OCI-LY3 (cell line): Measurements from ENCODE around the gene ZBTB7C.

Source experiments
- H2AFZ ChIP-seq: fragments of 200-600, 300-600 bp; shearing (Covaris generic); 2 replicates; pipeline ENCODE4 v1.6.0; 2014; ENCODE audit warnings: antibody characterized with exemption, low read depth, low read length
- H3K27ac ChIP-seq: fragments of 200-600, 300-600 bp; sonication (generic); 2 replicates; pipeline ENCODE4 v1.5.1; 2014; ENCODE audit warnings: mild to moderate bottlenecking, low read length, moderate library complexity, mixed read lengths
- H3K27me3 ChIP-seq: fragments of 200-600, 300-600 bp; sonication (generic); 2 replicates; pipeline ENCODE4 v1.6.1; 2014; ENCODE audit warnings: low read depth, low read length, mixed read lengths
- H3K36me3 ChIP-seq: fragments of 200-600, 300-600 bp; sonication (generic); replicated peaks from 2 replicates; pipeline ENCODE3; 2014; ENCODE audit warnings: low read depth, low read length, mixed read lengths
- H3K4me1 ChIP-seq: fragments of 300-600, 200-600 bp; sonication (generic); 2 replicates; pipeline ENCODE4 v1.6.1; 2014; ENCODE audit warnings: low read length, mixed read lengths
- H3K4me2 ChIP-seq: fragments of 200-600, 300-600 bp; sonication (generic); 2 replicates; pipeline ENCODE4 v1.6.1; 2014; ENCODE audit warnings: low read length, mixed read lengths
- H3K4me3 ChIP-seq: fragments of 300-600, 200-600 bp; sonication (generic); 2 replicates; pipeline ENCODE4 v1.5.1; 2014; ENCODE audit warnings: antibody characterized with exemption, mild to moderate bottlenecking, low read length, moderate library complexity
- H3K79me2 ChIP-seq: fragments of 300-600, 200-600 bp; shearing (Covaris generic); 2 replicates; pipeline ENCODE4 v1.6.1; 2014; ENCODE audit warnings: mild to moderate bottlenecking, low read length, mixed read lengths
- H3K9ac ChIP-seq: fragments of 300-600, 200-600 bp; shearing (Covaris generic); 2 replicates; pipeline ENCODE4 v1.6.0; 2014; ENCODE audit warnings: mild to moderate bottlenecking, low read length, moderate library complexity
- H3K9me3 ChIP-seq: fragments of 200-600, 300-600 bp; shearing (Covaris generic); 2 replicates; pipeline ENCODE4 v1.6.1; 2014; ENCODE audit warnings: low read length, mixed read lengths; ENCODE audit not compliant: insufficient read depth
- H4K20me1 ChIP-seq: fragments of 200-600, 300-600 bp; sonication (generic); 2 replicates; pipeline ENCODE4 v1.6.1; 2016; ENCODE audit warnings: low read length, mixed read lengths; ENCODE audit not compliant: insufficient read depth
- CTCF ChIP-seq: fragments of 200-600, 300-600 bp; sonication (generic); IDR thresholded peaks from 2 replicates; pipeline ENCODE4 v1.5.1; 2014; ENCODE audit warnings: antibody characterized with exemption, low read length, low read depth
- EZH2phosphoT487 ChIP-seq: fragments of 200-600 bp; shearing (Covaris generic); IDR thresholded peaks from 2 replicates; pipeline ENCODE4 v1.6.1; 2018; ENCODE audit warnings: antibody characterized with exemption, mixed run types, low read depth

ZBTB7C gene

GRCh38 chr18:48006415-48007175 is 402.6 kb downstream of the ZBTB7C start:
- Histone ChIP-seq H2AFZ (no peak overlapping the region), H3K4me3 (no peak overlapping the region), H3K36me3 (no peaks in the 10 kb centered on the region), H3K79me2 (no peaks in the 10 kb centered on the region), H3K9me3 (no peaks in the 10 kb centered on the region), H3K27ac (no peak overlapping the region), H3K27me3 (peaks cover 8% of the 10 kb centered on the region; the same call in 1 of the 2 replicates), H3K9ac (no peak overlapping the region), H4K20me1 (no peaks in the 10 kb centered on the region), H3K4me1 (no peaks in the 10 kb centered on the region), H3K4me2 (no peak overlapping the region)
- TF ChIP-seq CTCF (no peak), EZH2phosphoT487 (no peak)

GRCh38 chr18:48004577-48004976 is 404.6 kb downstream of the ZBTB7C start:
- Histone ChIP-seq H3K9ac (no peak overlapping the region), H3K4me1 (no peaks in the 10 kb centered on the region), H3K4me2 (no peak overlapping the region), H3K27ac (no peak overlapping the region), H3K36me3 (no peaks in the 10 kb centered on the region), H3K27me3 (no peaks in the 10 kb centered on the region), H4K20me1 (no peaks in the 10 kb centered on the region), H3K79me2 (no peaks in the 10 kb centered on the region), H2AFZ (no peak overlapping the region), H3K9me3 (no peaks in the 10 kb centered on the region), H3K4me3 (no peak overlapping the region)
- TF ChIP-seq CTCF (no peak), EZH2phosphoT487 (no peak)

- no peak overlapping the region for H3K9ac ChIP-seq
- no peaks in the 10 kb centered on the region for H3K4me1 ChIP-seq
- no peaks in the 10 kb centered on the region for H4K20me1 ChIP-seq
- no peak overlapping the region for H3K4me3 ChIP-seq
- no peaks in the 10 kb centered on the region for H3K79me2 ChIP-seq
- no peak overlapping the region for H3K27ac ChIP-seq
- no peak overlapping the region for H2AFZ ChIP-seq
- H3K36me3 ChIP-seq = no peaks in the 10 kb centered on the region
- H3K27me3 ChIP-seq = no peaks in the 10 kb centered on the region
- no peak for TF ChIP-seq EZH2phosphoT487
- no peak for TF ChIP-seq CTCF
- no peak overlapping the region for H3K4me2 ChIP-seq
- no peaks in the 10 kb centered on the region for H3K9me3 ChIP-seq
These were observed 405.5 kb downstream of the ZBTB7C start for GRCh38 chr18:48003426-48004349.

- Histone ChIP-seq H4K20me1 (no peaks in the 10 kb centered on the region), H3K27ac (no peak overlapping the region), H3K4me2 (no peak overlapping the region), H2AFZ (no peak overlapping the region), H3K4me3 (no peak overlapping the region), H3K9ac (no peak overlapping the region), H3K36me3 (no peaks in the 10 kb centered on the region), H3K4me1 (no peaks in the 10 kb centered on the region), H3K27me3 (no peaks in the 10 kb centered on the region), H3K79me2 (no peaks in the 10 kb centered on the region), H3K9me3 (no peaks in the 10 kb centered on the region)
- no peak for TF ChIP-seq CTCF
- no peak for TF ChIP-seq EZH2phosphoT487
These were observed 406.2 kb downstream of the ZBTB7C start for GRCh38 chr18:48002933-48003365.
